GM19025 (cell line): ENCODE measurements around the gene AFG3L2.

Experiments
- ATAC-seq: cut with Tn5 transposase; IDR thresholded peaks from one replicate; pipeline ENCODE4 v1.9.1; 2021; ENCODE audit warnings: mild to moderate bottlenecking, low read depth, moderate library complexity; ENCODE audit not compliant: unreplicated experiment

Gene AFG3L2

GRCh38 chr18:12306752-12307700 lies 70.0 kb downstream of the AFG3L2 start:
- no peak for ATAC-seq

- no peak for ATAC-seq
Measured at GRCh38 chr18:12305930-12306629, 70.9 kb downstream of the AFG3L2 start.

GRCh38 chr18:12305211-12305610 lies 71.8 kb downstream of the AFG3L2 start:
- ATAC-seq: no peak

GRCh38 chr18:12304351-12305210 lies 72.4 kb downstream of the AFG3L2 start:
- ATAC-seq: no peak

- ATAC-seq: no peak
Measured at GRCh38 chr18:12302391-12303147, 74.5 kb downstream of the AFG3L2 start.

GRCh38 chr18:12301263-12302005 lies 75.6 kb downstream of the AFG3L2 start:
- no peak for ATAC-seq

GRCh38 chr18:12299862-12300261 lies 77.2 kb downstream of the AFG3L2 start:
- ATAC-seq: no peak

GRCh38 chr18:12296457-12296856 lies 80.6 kb downstream of the AFG3L2 start:
- no peak for ATAC-seq

- no peak for ATAC-seq
Measured at GRCh38 chr18:12296087-12296403, 81.0 kb downstream of the AFG3L2 start.

GRCh38 chr18:12295389-12296086 lies 81.5 kb downstream of the AFG3L2 start:
- ATAC-seq: no peak

GRCh38 chr18:12293831-12294230 lies 83.2 kb downstream of the AFG3L2 start:
- no peak for ATAC-seq

GRCh38 chr18:12291690-12292089 lies 85.3 kb downstream of the AFG3L2 start:
- ATAC-seq: no peak

- no peak for ATAC-seq
Measured at GRCh38 chr18:12291161-12291560, 85.9 kb downstream of the AFG3L2 start.

- no peak for ATAC-seq
Measured at GRCh38 chr18:12290086-12290485, 86.9 kb downstream of the AFG3L2 start.

GRCh38 chr18:12288403-12288755 lies 88.6 kb downstream of the AFG3L2 start:
- no peak for ATAC-seq

GRCh38 chr18:12287684-12288402 lies 89.2 kb downstream of the AFG3L2 start:
- no peak for ATAC-seq

- ATAC-seq: no peak
Measured at GRCh38 chr18:12287131-12287681, 89.8 kb downstream of the AFG3L2 start.

GRCh38 chr18:12283666-12284065 lies 93.4 kb downstream of the AFG3L2 start:
- no peak for ATAC-seq
